Stimulated activated naive CD8-positive, alpha-beta T cell treated with anti-CD3 and anti-CD28 coated beads, Interleukin-15, Interleukin-2, amounts not matched to agents 100 ng/mL and 50 ng/mL, for 24 hours (primary cell): ENCODE measurements around the gene MXRA7.
"Not testable (repeated sequence)": the region's sequence is repeated elsewhere in the genome, so short reads cannot be mapped to it uniquely, and the experiment has no call there.

Experiments used
- H3K27ac Mint-ChIP-seq: one replicate; pipeline ENCODE4 v1.8.0; 2021; ENCODE audit warnings: mild to moderate bottlenecking, mixed read lengths
- H3K27me3 Mint-ChIP-seq: one replicate; pipeline ENCODE4 v1.8.0; 2021; ENCODE audit warnings: mixed read lengths
- H3K36me3 Mint-ChIP-seq: one replicate; pipeline ENCODE4 v1.8.0; 2021; ENCODE audit warnings: low read depth, mixed read lengths
- H3K4me1 Mint-ChIP-seq: one replicate; pipeline ENCODE4 v1.8.0; 2021; ENCODE audit warnings: low read depth, mixed read lengths
- H3K4me3 Mint-ChIP-seq: one replicate; pipeline ENCODE4 v1.8.0; 2021; ENCODE audit warnings: mild to moderate bottlenecking, mixed read lengths
- H3K9me3 Mint-ChIP-seq: one replicate; pipeline ENCODE4 v1.8.0; 2021; ENCODE audit warnings: mixed read lengths

The MXRA7 gene

GRCh38 chr17:76739568-76740115, 28.9 kb upstream of the MXRA7 start:
- not testable (repeated sequence) for H3K27ac Mint-ChIP-seq, H3K4me3 Mint-ChIP-seq, H3K27me3 Mint-ChIP-seq, H3K9me3 Mint-ChIP-seq
- H3K4me1 Mint-ChIP-seq = peaks cover 23% of the 10 kb centered on the region
- peaks cover 36% of the 10 kb centered on the region for H3K36me3 Mint-ChIP-seq

DNA sequence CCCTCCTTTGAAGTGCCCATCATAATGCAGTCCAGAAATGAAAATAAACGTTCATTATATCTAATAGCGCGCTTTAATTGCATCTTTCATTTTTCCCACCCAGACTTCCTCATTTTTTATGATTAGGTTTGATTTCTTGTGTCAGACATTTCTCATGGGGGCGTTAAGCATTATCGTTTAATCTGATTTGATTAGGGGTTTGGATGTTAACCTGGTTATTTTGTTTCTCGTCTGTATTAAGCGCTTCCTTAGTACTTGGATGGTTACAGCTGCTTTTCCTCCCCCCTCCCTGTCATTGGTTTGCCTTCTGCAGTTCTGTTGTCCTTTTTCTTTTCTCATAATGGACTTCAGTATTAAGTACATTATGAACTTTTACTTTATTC, 27.7 kb upstream of the MXRA7 start:
- H3K27me3 Mint-ChIP-seq = no peaks in the 10 kb centered on the region
- peaks cover 34% of the 10 kb centered on the region for H3K4me1 Mint-ChIP-seq
- peak overlapping the region; percentile 92 for H3K27ac Mint-ChIP-seq
- H3K9me3 Mint-ChIP-seq = no peaks in the 10 kb centered on the region
- H3K36me3 Mint-ChIP-seq = peaks cover 41% of the 10 kb centered on the region
- peak overlapping the region; percentile 96 for H3K4me3 Mint-ChIP-seq

GRCh38 chr17:76737676-76738467, 27.1 kb upstream of the MXRA7 start, which contains the start of gene MFSD11:
MFSD11 (plus strand) TSS chr17:76738119; CDS start chr17:76738353, 234 bp downstream.
- Mint-ChIP-seq H3K36me3 (peaks cover 47% of the 10 kb centered on the region), H3K4me1 (peaks cover 40% of the 10 kb centered on the region), H3K27ac (peak within 1 kb of the TSS; percentile 99), H3K27me3 (no peaks in the 10 kb centered on the region), H3K9me3 (no peaks in the 10 kb centered on the region), H3K4me3 (peak within 1 kb of the TSS; percentile 96)

- Mint-ChIP-seq H3K36me3 (peaks cover 50% of the 10 kb centered on the region), H3K27me3 (no peaks in the 10 kb centered on the region), H3K4me1 (peaks cover 46% of the 10 kb centered on the region), H3K9me3 (no peaks in the 10 kb centered on the region), H3K4me3 (peak within 1 kb of the TSS; percentile 96), H3K27ac (peak within 1 kb of the TSS; percentile 99)
Observed at GRCh38 chr17:76737082-76737675, 26.4 kb upstream of the MXRA7 start, which contains the start of gene SRSF2. SRSF2 (minus strand) TSS chr17:76737331; CDS start chr17:76737160, 171 bp downstream.

DNA sequence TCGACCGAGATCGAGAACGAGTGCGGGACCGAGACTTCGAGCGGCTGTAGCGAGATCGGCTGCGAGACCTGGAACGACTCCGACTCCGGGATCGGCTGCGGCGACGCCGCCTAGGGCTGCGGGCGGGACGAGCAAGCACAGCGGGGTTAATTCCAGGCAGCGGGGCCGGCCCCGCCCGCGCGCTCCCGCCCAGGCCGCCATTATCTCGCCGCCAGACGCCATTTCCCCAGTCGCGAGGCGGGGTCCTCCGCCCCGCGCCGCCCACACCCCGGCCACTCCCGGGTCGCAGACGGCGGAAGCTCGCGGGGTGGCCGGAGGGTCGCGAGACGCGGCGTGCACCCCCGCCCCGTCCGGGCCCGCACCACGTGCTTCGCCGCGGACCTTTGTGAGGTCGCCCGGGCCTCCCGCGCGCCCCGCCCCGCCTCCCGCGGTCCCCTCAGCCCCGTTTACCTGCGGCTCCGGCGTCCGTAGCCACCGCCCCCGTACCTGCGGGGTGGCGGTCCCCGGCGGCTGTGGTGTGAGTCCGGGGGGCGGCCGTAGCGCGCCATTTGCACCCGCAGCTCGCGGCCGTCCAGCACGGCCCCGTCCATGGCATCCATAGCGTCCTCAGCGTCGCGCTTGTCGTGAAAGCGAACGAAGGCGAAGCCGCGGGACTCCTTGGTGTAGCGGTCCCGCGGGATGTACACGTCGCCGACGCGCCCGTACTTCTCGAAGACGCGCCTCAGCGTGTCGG, 25.8 kb upstream of the MXRA7 start:
- H3K4me1 Mint-ChIP-seq = peaks cover 50% of the 10 kb centered on the region
- H3K27ac Mint-ChIP-seq = peak overlapping the region; percentile 99
- H3K9me3 Mint-ChIP-seq = no peaks in the 10 kb centered on the region
- peaks cover 50% of the 10 kb centered on the region for H3K36me3 Mint-ChIP-seq
- peak overlapping the region; percentile 96 for H3K4me3 Mint-ChIP-seq
- H3K27me3 Mint-ChIP-seq = no peaks in the 10 kb centered on the region

DNA sequence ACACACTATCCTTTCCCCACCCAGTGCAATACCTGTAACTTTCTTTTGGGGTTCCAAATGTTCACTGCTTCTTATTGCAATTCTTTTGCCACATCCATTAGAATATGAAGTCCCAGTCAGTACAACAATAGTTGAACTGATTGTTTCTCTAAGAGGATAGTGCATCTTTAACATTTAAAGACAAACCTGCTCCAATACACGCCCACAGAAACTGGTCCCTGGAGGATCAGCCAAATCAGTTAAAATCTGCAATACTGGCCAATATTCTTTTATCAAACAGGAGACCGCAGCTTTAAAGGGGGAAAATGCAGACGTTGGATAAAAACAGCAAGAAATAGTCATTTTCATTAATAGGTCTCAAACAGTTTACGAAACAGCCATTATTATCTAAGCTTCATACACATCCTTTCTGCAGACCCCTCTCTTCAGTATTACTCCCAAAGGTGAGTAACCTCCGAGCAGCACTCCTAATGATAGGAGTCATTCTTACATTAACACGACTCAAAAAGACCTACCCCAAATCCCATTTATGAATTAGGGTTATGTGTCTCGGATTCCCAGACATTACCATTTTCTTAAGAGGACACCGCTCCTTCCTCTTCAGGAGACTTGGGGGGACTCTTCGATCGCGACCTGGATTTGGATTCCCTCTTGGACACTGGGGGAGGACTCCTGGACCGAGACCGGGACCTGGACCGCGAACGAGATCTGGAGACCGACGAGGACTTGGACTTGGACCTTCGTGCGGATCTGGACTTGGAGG, 25.0 kb upstream of the MXRA7 start:
- peak overlapping the region; percentile 96 for H3K4me3 Mint-ChIP-seq
- peaks cover 49% of the 10 kb centered on the region for H3K36me3 Mint-ChIP-seq
- H3K4me1 Mint-ChIP-seq = peaks cover 54% of the 10 kb centered on the region
- no peaks in the 10 kb centered on the region for H3K27me3 Mint-ChIP-seq
- H3K27ac Mint-ChIP-seq = peak overlapping the region; percentile 96
- no peaks in the 10 kb centered on the region for H3K9me3 Mint-ChIP-seq

DNA sequence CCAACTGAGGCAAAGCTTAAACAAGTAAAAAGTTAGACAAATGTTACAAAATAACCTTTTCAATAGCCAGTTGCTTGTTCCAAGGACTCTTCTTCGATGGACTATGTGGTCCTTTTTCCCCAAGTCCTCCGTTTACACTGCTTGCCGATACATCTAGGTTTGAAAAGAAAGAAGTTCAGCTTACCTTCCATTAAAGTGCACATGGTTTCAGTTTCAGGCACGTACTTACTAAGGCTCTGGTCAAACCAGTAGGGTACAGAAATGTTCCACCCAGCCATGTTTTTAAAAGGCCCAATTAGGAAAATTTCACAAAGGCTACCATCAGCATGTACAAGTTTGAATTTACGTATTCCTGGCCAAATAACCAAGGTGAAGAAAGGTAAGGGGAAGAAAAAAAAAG, 24.2 kb upstream of the MXRA7 start:
- Mint-ChIP-seq H3K4me3 (peak overlapping the region; percentile 96), H3K4me1 (peaks cover 59% of the 10 kb centered on the region), H3K9me3 (no peaks in the 10 kb centered on the region), H3K36me3 (peaks cover 52% of the 10 kb centered on the region), H3K27ac (peak overlapping the region; percentile 96), H3K27me3 (no peaks in the 10 kb centered on the region)

GRCh38 chr17:76734080-76734840, 23.5 kb upstream of the MXRA7 start:
- Mint-ChIP-seq H3K4me3 (peak overlapping the region; percentile 96), H3K36me3 (peaks cover 58% of the 10 kb centered on the region), H3K27me3 (no peaks in the 10 kb centered on the region), H3K4me1 (peaks cover 62% of the 10 kb centered on the region), H3K27ac (peak overlapping the region; percentile 96), H3K9me3 (no peaks in the 10 kb centered on the region)

- Mint-ChIP-seq H3K27ac (peak overlapping the region; percentile 96), H3K9me3 (no peaks in the 10 kb centered on the region), H3K4me1 (peaks cover 62% of the 10 kb centered on the region), H3K27me3 (no peaks in the 10 kb centered on the region), H3K4me3 (peak overlapping the region; percentile 96), H3K36me3 (peaks cover 60% of the 10 kb centered on the region)
Observed at GRCh38 chr17:76733618-76733957, 22.8 kb upstream of the MXRA7 start.

GRCh38 chr17:76732734-76733617, 22.2 kb upstream of the MXRA7 start:
- Mint-ChIP-seq H3K9me3 (no peaks in the 10 kb centered on the region), H3K4me1 (peaks cover 62% of the 10 kb centered on the region), H3K36me3 (peaks cover 60% of the 10 kb centered on the region), H3K27me3 (no peaks in the 10 kb centered on the region), H3K27ac (peak overlapping the region; percentile 96), H3K4me3 (peak overlapping the region; percentile 96)

GRCh38 chr17:76731800-76732733, 21.3 kb upstream of the MXRA7 start:
- peak overlapping the region; percentile 96 for H3K4me3 Mint-ChIP-seq
- peak overlapping the region; percentile 96 for H3K27ac Mint-ChIP-seq
- not testable (repeated sequence) for H3K9me3 Mint-ChIP-seq, H3K27me3 Mint-ChIP-seq
- peaks cover 65% of the 10 kb centered on the region for H3K36me3 Mint-ChIP-seq
- peaks cover 66% of the 10 kb centered on the region for H3K4me1 Mint-ChIP-seq

DNA sequence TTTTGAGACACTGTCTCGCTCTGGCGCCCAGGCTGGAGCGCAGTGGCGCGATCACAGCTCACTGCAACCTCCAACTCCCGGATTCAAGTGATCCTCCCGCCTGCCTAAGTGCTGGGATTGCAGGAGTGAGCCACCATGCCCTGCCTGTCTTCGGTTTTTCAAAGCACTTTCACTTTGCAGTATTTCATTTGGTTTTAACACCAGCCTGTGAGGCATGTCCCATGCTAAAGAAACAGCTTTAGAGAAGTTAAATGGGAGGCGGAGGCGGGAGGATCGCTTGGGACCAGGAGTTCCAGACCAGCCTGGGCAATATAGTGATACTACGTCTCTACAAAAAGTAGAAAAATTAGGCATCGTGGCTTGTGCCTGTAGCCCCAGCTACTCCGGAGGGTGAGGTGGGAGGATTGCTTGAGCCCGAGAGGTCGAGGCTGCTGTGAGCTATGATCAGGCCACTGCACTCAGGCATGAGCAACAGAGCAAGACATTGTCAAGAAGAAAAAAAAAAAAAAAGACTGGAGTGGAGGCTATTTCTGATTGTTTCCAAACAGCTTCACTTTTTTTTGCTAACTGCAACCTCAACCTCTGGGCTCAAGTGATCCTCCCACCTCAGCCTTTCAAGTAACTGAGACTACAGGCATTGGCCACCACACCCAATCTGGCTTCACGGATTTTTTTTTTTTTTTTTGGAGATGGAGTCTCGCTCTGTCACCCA, 17.1 kb upstream of the MXRA7 start:
- H3K4me3 Mint-ChIP-seq = peak overlapping the region; percentile 94
- peaks cover 59% of the 10 kb centered on the region for H3K36me3 Mint-ChIP-seq
- H3K9me3 Mint-ChIP-seq = no peaks in the 10 kb centered on the region
- H3K27ac Mint-ChIP-seq = peak overlapping the region; percentile 95
- peaks cover 70% of the 10 kb centered on the region for H3K4me1 Mint-ChIP-seq
- no peaks in the 10 kb centered on the region for H3K27me3 Mint-ChIP-seq
